Omental fat pad (tissue), 4 donors: ENCODE data around the gene KIF26B. TPM values are rescaled to one million over a fixed set of nuclear protein-coding genes. Genes with fewer than 3 reads are reported as not detected.

Experiments used
- ATAC-seq: fragments of 150-250 bp; one replicate; pipeline ENCODE4 v1.9.1; 2016; ENCODE audit warnings: mild to moderate bottlenecking, moderate library complexity; ENCODE audit not compliant: low FRiP score
- DNase-seq: peaks from one replicate; pipeline ENCODE4 v3.0.0-alpha.2; 2019; ENCODE audit warnings: low spot score
- CTCF ChIP-seq, 3 donors: fragments of 450-650 bp; IDR thresholded peaks; one replicate each; pipeline ENCODE4 v1.5.1; 2016 to 2017; ENCODE audit warnings: antibody characterized with exemption in 3 of 3, mild to moderate bottlenecking in 3 of 3, moderate library complexity in 2 of 3
- total RNA-seq, 4 donors: library from RNA; depleted of rRNA; stranded (reverse); fragments of >200 nt; gene quantifications; one replicate each; pipeline ENCODE4 v1.1.0, GENCODE V29; 2016

The KIF26B gene
- total RNA-seq, 4 donors from 2014 or later = 0.13 to 0.96 (median 0.39) TPM

- ATAC-seq (no peak), DNase-seq (no peak)
- TF ChIP-seq CTCF (IDR thresholded peaks at IDR 0.05) = no peak
Observed at GRCh38 chr1:245673881-245674414, 519.2 kb downstream of the KIF26B start.

- TF ChIP-seq CTCF (IDR thresholded peaks at IDR 0.05) = no peak
- ATAC-seq (no peak), DNase-seq (no peak)
Observed at GRCh38 chr1:245677461-245678240, 522.9 kb downstream of the KIF26B start.

GRCh38 chr1:245678860-245679411 lies 524.2 kb downstream of the KIF26B start:
- DNase-seq (no peak), ATAC-seq (no peak)
- no peak for TF ChIP-seq CTCF (IDR thresholded peaks at IDR 0.05)

GRCh38 chr1:245679821-245680780 lies 525.3 kb downstream of the KIF26B start:
- ATAC-seq (no peak), DNase-seq (no peak)
- no peak for TF ChIP-seq CTCF (IDR thresholded peaks at IDR 0.05)

GRCh38 chr1:245682638-245683628 lies 528.1 kb downstream of the KIF26B start:
- DNase-seq (no peak), ATAC-seq (no peak)
- TF ChIP-seq CTCF (IDR thresholded peaks at IDR 0.05) = no peak

GRCh38 chr1:245683676-245684075 lies 528.9 kb downstream of the KIF26B start:
- ATAC-seq (no peak), DNase-seq (no peak)
- no peak for TF ChIP-seq CTCF (IDR thresholded peaks at IDR 0.05)
